OCI-LY1 (cell line): ENCODE results near the gene DYRK1A.

ENCODE experiments used
- H2AFZ ChIP-seq: fragments of 200-600 bp; sonication (generic), shearing (Covaris generic); 2 replicates; pipeline ENCODE4 v1.6.0; 2014; ENCODE audit warnings: antibody characterized with exemption, mild to moderate bottlenecking, low read length
- H3F3A ChIP-seq: fragments of 200-600 bp; sonication (generic), shearing (Covaris generic); 2 replicates; pipeline ENCODE4 v1.6.0; 2014; ENCODE audit warnings: mild to moderate bottlenecking, antibody characterized with exemption, low read length, moderate library complexity; ENCODE audit not compliant: insufficient read depth
- H3K27ac ChIP-seq: fragments of 200-600 bp; sonication (generic); 2 replicates; pipeline ENCODE4 v1.5.1; 2014; ENCODE audit warnings: low read length, mixed run types, mild to moderate bottlenecking, low read depth; ENCODE audit not compliant: poor library complexity, severe bottlenecking
- H3K27me3 ChIP-seq: fragments of 200-600 bp; sonication (generic); 2 replicates; pipeline ENCODE4 v1.6.0; 2014; ENCODE audit warnings: antibody characterized with exemption, mild to moderate bottlenecking, low read length, moderate library complexity; ENCODE audit not compliant: insufficient read depth
- H3K36me3 ChIP-seq: fragments of 200-600 bp; sonication (generic); 2 replicates; pipeline ENCODE4 v1.6.1; 2014; ENCODE audit warnings: mild to moderate bottlenecking, antibody characterized with exemption, low read length, moderate library complexity, mixed read lengths; ENCODE audit not compliant: insufficient read depth
- H3K4me1 ChIP-seq: fragments of 200-600 bp; sonication (generic); 2 replicates; pipeline ENCODE4 v1.5.1; 2014; ENCODE audit warnings: mild to moderate bottlenecking, low read length, moderate library complexity; ENCODE audit not compliant: insufficient read depth, severe bottlenecking
- H3K4me2 ChIP-seq: fragments of 200-600 bp; sonication (generic), shearing (Covaris generic); 2 replicates; pipeline ENCODE4 v1.6.1; 2014; ENCODE audit warnings: low read length
- H3K4me3 ChIP-seq: fragments of 200-600 bp; sonication (generic); 2 replicates; pipeline ENCODE4 v1.5.1; 2014; ENCODE audit warnings: low read length, low read depth, mild to moderate bottlenecking, mixed read lengths; ENCODE audit not compliant: poor library complexity, severe bottlenecking
- H3K79me2 ChIP-seq: fragments of 200-600 bp; shearing (Covaris generic); 2 replicates; pipeline ENCODE4 v1.6.1; 2016; ENCODE audit warnings: mixed run types, low read length, mixed read lengths; ENCODE audit not compliant: insufficient read depth
- H3K9ac ChIP-seq: fragments of 200-600 bp; sonication (generic), shearing (Covaris generic); 2 replicates; pipeline ENCODE4 v1.6.1; 2014; ENCODE audit warnings: mild to moderate bottlenecking, low read length, mixed read lengths
- H3K9me2 ChIP-seq: fragments of 200-600 bp; sonication (generic), shearing (Covaris generic); 2 replicates; pipeline ENCODE4 v1.6.1; 2014; ENCODE audit warnings: low read depth, mild to moderate bottlenecking, low read length, mixed read lengths
- H3K9me3 ChIP-seq: fragments of 200-600 bp; shearing (Covaris generic); 2 replicates; pipeline ENCODE4 v1.6.1; 2014; ENCODE audit warnings: low read length, mixed read lengths
- H4K20me1 ChIP-seq: fragments of 200-600 bp; sonication (generic), shearing (Covaris generic); 2 replicates; pipeline ENCODE4 v1.6.0; 2016; ENCODE audit warnings: mild to moderate bottlenecking, low read length; ENCODE audit not compliant: insufficient read depth
- CTCF ChIP-seq: fragments of 200-600 bp; sonication (generic), shearing (Covaris generic); IDR thresholded peaks from 2 replicates; pipeline ENCODE4 v1.5.1; 2017; ENCODE audit warnings: mild to moderate bottlenecking, antibody characterized with exemption, low read length, moderate library complexity, mixed read lengths
- EZH2 ChIP-seq: fragments of 200-600 bp; sonication (generic), shearing (Covaris generic); IDR thresholded peaks from 2 replicates; pipeline ENCODE4 v1.8.0; 2017; ENCODE audit warnings: borderline replicate concordance, mixed run types, mild to moderate bottlenecking, antibody characterized with exemption, low read length, moderate library complexity, mixed read lengths

Gene DYRK1A

GRCh38 chr21:37575580-37575979 lies 209.0 kb downstream of the DYRK1A start:
- no peaks in the 10 kb centered on the region for H3F3A ChIP-seq
- peaks cover 5% of the 10 kb centered on the region; the same call in 1 of the 2 replicates for H3K9me3 ChIP-seq
- no peaks in the 10 kb centered on the region for H3K27me3 ChIP-seq
- no peak overlapping the region for H3K9ac ChIP-seq
- no peak overlapping the region for H3K27ac ChIP-seq
- no peaks in the 10 kb centered on the region for H4K20me1 ChIP-seq
- no peaks in the 10 kb centered on the region for H3K4me1 ChIP-seq
- H3K79me2 ChIP-seq = no peaks in the 10 kb centered on the region
- TF ChIP-seq EZH2 (no peak), CTCF (no peak)
- no peak overlapping the region for H3K4me2 ChIP-seq
- H3K36me3 ChIP-seq = no peaks in the 10 kb centered on the region; the same call in 1 of the 2 replicates
- no peaks in the 10 kb centered on the region for H3K9me2 ChIP-seq
- H3K4me3 ChIP-seq = no peak overlapping the region
- no peak overlapping the region for H2AFZ ChIP-seq
